GM23338 (cell line): ENCODE measurements around the gene RELN. TPM values are rescaled to one million over a fixed set of nuclear protein-coding genes. Genes with fewer than 3 reads are reported as not detected.

ENCODE experiments used
- ATAC-seq: fragments of 200-7000 bp; cut with Tn5 transposase; 3 replicates; pipeline ENCODE4 v1.9.1; 2020
- DNase-seq: peaks from one replicate; pipeline ENCODE4 v3.0.0-alpha.2; 2015; ENCODE audit warnings: low spot score
- H2AFZ ChIP-seq: fragments of 200-600 bp; sonication (generic); 2 replicates; pipeline ENCODE4 v1.8.0; 2016; ENCODE audit warnings: antibody characterized with exemption, mild to moderate bottlenecking, moderate library complexity
- H3F3A ChIP-seq: fragments of 200-600 bp; sonication (generic); replicated peaks from 2 replicates; pipeline ENCODE4 v1.8.0; 2017; ENCODE audit warnings: antibody characterized with exemption, mixed run types, low read depth
- H3K27ac ChIP-seq: fragments of 200-600 bp; sonication (generic); 2 replicates; pipeline ENCODE4 v1.6.1; 2016; ENCODE audit warnings: low read depth
- H3K27me3 ChIP-seq: fragments of 200-600 bp; sonication (generic); 2 replicates; pipeline ENCODE4 v1.8.0; 2016; ENCODE audit warnings: mild to moderate bottlenecking, mixed run types, moderate library complexity; ENCODE audit not compliant: insufficient read depth
- H3K36me3 ChIP-seq: fragments of 200-600 bp; sonication (generic); 2 replicates; pipeline ENCODE4 v1.8.0; 2016; ENCODE audit warnings: mild to moderate bottlenecking; ENCODE audit not compliant: insufficient read depth
- H3K4me1 ChIP-seq: fragments of 200-600 bp; sonication (generic); 2 replicates; pipeline ENCODE4 v1.8.0; 2016; ENCODE audit warnings: mild to moderate bottlenecking, moderate library complexity; ENCODE audit not compliant: insufficient read depth
- H3K4me2 ChIP-seq: fragments of 200-600 bp; sonication (generic); 2 replicates; pipeline ENCODE4 v1.7.1; 2017; ENCODE audit warnings: mixed run types
- H3K4me3 ChIP-seq: fragments of 200-600 bp; sonication (generic); 2 replicates; pipeline ENCODE4 v1.6.1; 2016; ENCODE audit warnings: mixed run types
- H3K79me2 ChIP-seq: fragments of 200-600 bp; sonication (generic); replicated peaks from 2 replicates; pipeline ENCODE4 v1.8.0; 2017; ENCODE audit warnings: mild to moderate bottlenecking; ENCODE audit not compliant: insufficient read depth
- H3K9me2 ChIP-seq: fragments of 200-600 bp; sonication (generic); 2 replicates; pipeline ENCODE4 v1.8.0; 2017; ENCODE audit not compliant: insufficient read depth
- H4K20me1 ChIP-seq: fragments of 200-600 bp; sonication (generic); replicated peaks from 2 replicates; pipeline ENCODE4 v1.8.0; 2017; ENCODE audit warnings: mild to moderate bottlenecking; ENCODE audit not compliant: insufficient read depth
- H3K27ac Mint-ChIP-seq: 2 replicates; pipeline ENCODE4 v1.8.0; 2020; ENCODE audit warnings: inconsistent platforms, mild to moderate bottlenecking, moderate library complexity, mixed read lengths
- H3K27me3 Mint-ChIP-seq: 3 replicates; pipeline ENCODE4 v1.8.0; 2022; ENCODE audit warnings: low read depth, mild to moderate bottlenecking, moderate library complexity, mixed read lengths, inconsistent platforms; ENCODE audit not compliant: insufficient read depth, poor library complexity
- H3K36me3 Mint-ChIP-seq: 3 replicates; pipeline ENCODE4 v1.8.0; 2021; ENCODE audit warnings: low read depth, mild to moderate bottlenecking, inconsistent platforms, moderate library complexity, mixed read lengths
- H3K4me1 Mint-ChIP-seq: 3 replicates; pipeline ENCODE4 v1.8.0; 2020; ENCODE audit warnings: mild to moderate bottlenecking, inconsistent platforms, mixed read lengths
- H3K4me3 Mint-ChIP-seq: 3 replicates; pipeline ENCODE4 v1.8.0; 2021; ENCODE audit warnings: moderate library complexity, mild to moderate bottlenecking, inconsistent platforms, mixed read lengths
- H3K9me3 Mint-ChIP-seq: 3 replicates; pipeline ENCODE4 v1.8.0; 2020; ENCODE audit warnings: moderate library complexity, mild to moderate bottlenecking, inconsistent platforms, mixed read lengths
- CREB1 ChIP-seq: fragments of 250-450 bp; sonication (Bioruptor Pico); IDR thresholded peaks from 2 replicates; pipeline ENCODE4 v1.5.0; 2020; ENCODE audit warnings: low read depth, mild to moderate bottlenecking, moderate library complexity
- ETS1 ChIP-seq: IDR thresholded peaks from 2 replicates; pipeline ENCODE4 v1.6.1; 2016; ENCODE audit warnings: antibody characterized with exemption
- EZH2 ChIP-seq: fragments of 200-600 bp; sonication (generic); IDR thresholded peaks from one replicate; pipeline ENCODE4 v1.8.0; 2017; ENCODE audit warnings: antibody characterized with exemption, mild to moderate bottlenecking, low read depth; ENCODE audit not compliant: unreplicated experiment
- EZH2phosphoT487 ChIP-seq: fragments of 200-600 bp; sonication (generic); IDR thresholded peaks from one replicate; pipeline ENCODE4 v1.8.1; 2018; ENCODE audit warnings: antibody characterized with exemption; ENCODE audit not compliant: unreplicated experiment
- JUNB ChIP-seq: IDR thresholded peaks from one replicate; pipeline ENCODE4 v1.6.1; 2016; ENCODE audit warnings: antibody characterized with exemption; ENCODE audit not compliant: unreplicated experiment
- NANOG ChIP-seq: IDR thresholded peaks from 2 replicates; pipeline ENCODE4 v1.6.1; 2016; ENCODE audit warnings: antibody characterized with exemption, borderline replicate concordance
- POLR2AphosphoS5 ChIP-seq: IDR thresholded peaks from 2 replicates; pipeline ENCODE4 v1.6.1; 2016; ENCODE audit warnings: antibody characterized with exemption, low read depth
- REST ChIP-seq: IDR thresholded peaks from one replicate; pipeline ENCODE4 v1.6.1; 2018; ENCODE audit warnings: antibody characterized with exemption; ENCODE audit not compliant: unreplicated experiment
- STAT1 ChIP-seq: IDR thresholded peaks from one replicate; pipeline ENCODE4 v1.6.1; 2016; ENCODE audit warnings: antibody characterized with exemption; ENCODE audit not compliant: unreplicated experiment
- ZNF114 ChIP-seq: fragments of 250-450 bp; sonication (Bioruptor Pico); IDR thresholded peaks from 2 replicates; pipeline ENCODE4 v1.5.0; 2020; ENCODE audit warnings: mild to moderate bottlenecking, moderate library complexity
- ZNF331 ChIP-seq: fragments of 250-450 bp; sonication (Bioruptor Pico); IDR thresholded peaks from 2 replicates; pipeline ENCODE4 v1.5.0; 2020; ENCODE audit warnings: low read depth, mild to moderate bottlenecking, moderate library complexity
- polyA plus RNA-seq: library from polyadenylated mRNA; unstranded; fragments of >200 nt; fragmentation: Nextera tagmentation; extraction: Ambion mirVana; gene quantifications from 2 replicates; pipeline ENCODE4 v1.2.1, GENCODE V29; 2016
- total RNA-seq: library from RNA; depleted of rRNA; stranded (reverse); fragments of >200 nt; shearing (Covaris generic); gene quantifications from 2 replicates; pipeline ENCODE4 v1.2.3, GENCODE V29; 2014
- TF ChIP-seq, protein P1 (sequence below): fragments of 250-450 bp; sonication (Bioruptor Pico); IDR thresholded peaks from 2 replicates; pipeline ENCODE4 v1.5.0; 2020; ENCODE audit warnings: mild to moderate bottlenecking, moderate library complexity
- TF ChIP-seq, protein P2 (sequence below), 2 experiments: fragments of 200-600 bp in 1 of 2; sonication (generic) in 1 of 2; conservative IDR thresholded peaks; 2 replicates each; pipeline versions ENCODE4 v1.5.1 to v1.6.1; 2016 to 2017; ENCODE audit warnings: antibody characterized with exemption in 2 of 2, low read depth in 2 of 2, mild to moderate bottlenecking in 2 of 2, moderate library complexity in 1 of 2

RELN gene
- total and polyA plus RNA-seq, 2 experiments from 2014 or later = 0.10 to 0.76 TPM

DNA sequence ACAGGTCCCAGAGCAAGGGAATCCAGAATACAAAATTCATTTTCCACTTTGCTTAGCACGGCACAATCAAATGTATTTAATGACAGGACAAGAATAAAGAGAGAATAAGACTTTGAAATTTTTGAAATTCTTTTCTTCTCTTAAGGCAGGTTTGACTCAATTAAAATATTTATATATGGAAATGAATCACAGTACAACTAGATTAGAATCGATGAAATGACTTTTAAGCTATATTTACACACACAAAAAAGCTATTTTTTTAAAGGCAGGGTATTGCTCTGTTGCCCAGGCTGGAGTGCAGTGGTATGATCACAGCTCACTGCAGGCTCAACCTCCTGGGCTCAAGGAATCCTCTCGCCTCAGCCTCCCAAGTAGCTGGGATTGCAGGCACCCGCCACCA lies 278.0 kb downstream of the RELN start:
- Mint-ChIP-seq H3K4me1 (no peaks in the 10 kb centered on the region), H3K36me3 (no peaks in the 10 kb centered on the region), H3K4me3 (no peak overlapping the region), H3K27me3 (no peaks in the 10 kb centered on the region), H3K9me3 (no peaks in the 10 kb centered on the region), H3K27ac (no peak overlapping the region)
- Histone ChIP-seq H4K20me1 (no peaks in the 10 kb centered on the region), H3K27me3 (no peaks in the 10 kb centered on the region), H3K36me3 (no peaks in the 10 kb centered on the region), H3K4me3 (no peak overlapping the region), H3F3A (no peaks in the 10 kb centered on the region), H3K9me2 (no peaks in the 10 kb centered on the region), H3K4me1 (no peaks in the 10 kb centered on the region), H3K4me2 (no peak overlapping the region), H2AFZ (no peak overlapping the region), H3K27ac (no peak overlapping the region), H3K79me2 (no peaks in the 10 kb centered on the region)
- DNase-seq (no peak), ATAC-seq (no peak)
- TF ChIP-seq CREB1 = no peak
- TF ChIP-seq, protein P1, sequence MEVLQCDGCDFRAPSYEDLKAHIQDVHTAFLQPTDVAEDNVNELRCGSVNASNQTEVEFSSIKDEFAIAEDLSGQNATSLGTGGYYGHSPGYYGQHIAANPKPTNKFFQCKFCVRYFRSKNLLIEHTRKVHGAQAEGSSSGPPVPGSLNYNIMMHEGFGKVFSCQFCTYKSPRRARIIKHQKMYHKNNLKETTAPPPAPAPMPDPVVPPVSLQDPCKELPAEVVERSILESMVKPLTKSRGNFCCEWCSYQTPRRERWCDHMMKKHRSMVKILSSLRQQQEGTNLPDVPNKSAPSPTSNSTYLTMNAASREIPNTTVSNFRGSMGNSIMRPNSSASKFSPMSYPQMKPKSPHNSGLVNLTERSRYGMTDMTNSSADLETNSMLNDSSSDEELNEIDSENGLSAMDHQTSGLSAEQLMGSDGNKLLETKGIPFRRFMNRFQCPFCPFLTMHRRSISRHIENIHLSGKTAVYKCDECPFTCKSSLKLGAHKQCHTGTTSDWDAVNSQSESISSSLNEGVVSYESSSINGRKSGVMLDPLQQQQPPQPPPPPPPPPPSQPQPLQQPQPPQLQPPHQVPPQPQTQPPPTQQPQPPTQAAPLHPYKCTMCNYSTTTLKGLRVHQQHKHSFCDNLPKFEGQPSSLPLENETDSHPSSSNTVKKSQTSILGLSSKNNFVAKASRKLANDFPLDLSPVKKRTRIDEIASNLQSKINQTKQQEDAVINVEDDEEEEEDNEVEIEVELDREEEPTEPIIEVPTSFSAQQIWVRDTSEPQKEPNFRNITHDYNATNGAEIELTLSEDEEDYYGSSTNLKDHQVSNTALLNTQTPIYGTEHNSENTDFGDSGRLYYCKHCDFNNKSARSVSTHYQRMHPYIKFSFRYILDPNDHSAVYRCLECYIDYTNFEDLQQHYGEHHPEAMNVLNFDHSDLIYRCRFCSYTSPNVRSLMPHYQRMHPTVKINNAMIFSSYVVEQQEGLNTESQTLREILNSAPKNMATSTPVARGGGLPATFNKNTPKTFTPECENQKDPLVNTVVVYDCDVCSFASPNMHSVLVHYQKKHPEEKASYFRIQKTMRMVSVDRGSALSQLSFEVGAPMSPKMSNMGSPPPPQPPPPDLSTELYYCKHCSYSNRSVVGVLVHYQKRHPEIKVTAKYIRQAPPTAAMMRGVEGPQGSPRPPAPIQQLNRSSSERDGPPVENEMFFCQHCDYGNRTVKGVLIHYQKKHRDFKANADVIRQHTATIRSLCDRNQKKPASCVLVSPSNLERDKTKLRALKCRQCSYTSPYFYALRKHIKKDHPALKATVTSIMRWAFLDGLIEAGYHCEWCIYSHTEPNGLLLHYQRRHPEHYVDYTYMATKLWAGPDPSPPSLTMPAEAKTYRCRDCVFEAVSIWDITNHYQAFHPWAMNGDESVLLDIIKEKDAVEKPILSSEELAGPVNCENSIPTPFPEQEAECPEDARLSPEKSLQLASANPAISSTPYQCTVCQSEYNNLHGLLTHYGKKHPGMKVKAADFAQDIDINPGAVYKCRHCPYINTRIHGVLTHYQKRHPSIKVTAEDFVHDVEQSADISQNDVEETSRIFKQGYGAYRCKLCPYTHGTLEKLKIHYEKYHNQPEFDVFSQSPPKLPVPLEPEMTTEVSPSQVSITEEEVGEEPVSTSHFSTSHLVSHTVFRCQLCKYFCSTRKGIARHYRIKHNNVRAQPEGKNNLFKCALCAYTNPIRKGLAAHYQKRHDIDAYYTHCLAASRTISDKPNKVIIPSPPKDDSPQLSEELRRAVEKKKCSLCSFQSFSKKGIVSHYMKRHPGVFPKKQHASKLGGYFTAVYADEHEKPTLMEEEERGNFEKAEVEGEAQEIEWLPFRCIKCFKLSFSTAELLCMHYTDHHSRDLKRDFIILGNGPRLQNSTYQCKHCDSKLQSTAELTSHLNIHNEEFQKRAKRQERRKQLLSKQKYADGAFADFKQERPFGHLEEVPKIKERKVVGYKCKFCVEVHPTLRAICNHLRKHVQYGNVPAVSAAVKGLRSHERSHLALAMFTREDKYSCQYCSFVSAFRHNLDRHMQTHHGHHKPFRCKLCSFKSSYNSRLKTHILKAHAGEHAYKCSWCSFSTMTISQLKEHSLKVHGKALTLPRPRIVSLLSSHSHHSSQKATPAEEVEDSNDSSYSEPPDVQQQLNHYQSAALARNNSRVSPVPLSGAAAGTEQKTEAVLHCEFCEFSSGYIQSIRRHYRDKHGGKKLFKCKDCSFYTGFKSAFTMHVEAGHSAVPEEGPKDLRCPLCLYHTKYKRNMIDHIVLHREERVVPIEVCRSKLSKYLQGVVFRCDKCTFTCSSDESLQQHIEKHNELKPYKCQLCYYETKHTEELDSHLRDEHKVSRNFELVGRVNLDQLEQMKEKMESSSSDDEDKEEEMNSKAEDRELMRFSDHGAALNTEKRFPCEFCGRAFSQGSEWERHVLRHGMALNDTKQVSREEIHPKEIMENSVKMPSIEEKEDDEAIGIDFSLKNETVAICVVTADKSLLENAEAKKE = no peak
- no peak for TF ChIP-seq STAT1
- TF ChIP-seq ZNF114 (CRISPR knock-in tag) = no peak
- no peak for TF ChIP-seq ETS1
- no peak for TF ChIP-seq EZH2
- TF ChIP-seq POLR2AphosphoS5 = no peak
- TF ChIP-seq REST = no peak
- TF ChIP-seq JUNB = no peak
- no peak for TF ChIP-seq NANOG
- TF ChIP-seq EZH2phosphoT487 = no peak
- TF ChIP-seq, protein P2, sequence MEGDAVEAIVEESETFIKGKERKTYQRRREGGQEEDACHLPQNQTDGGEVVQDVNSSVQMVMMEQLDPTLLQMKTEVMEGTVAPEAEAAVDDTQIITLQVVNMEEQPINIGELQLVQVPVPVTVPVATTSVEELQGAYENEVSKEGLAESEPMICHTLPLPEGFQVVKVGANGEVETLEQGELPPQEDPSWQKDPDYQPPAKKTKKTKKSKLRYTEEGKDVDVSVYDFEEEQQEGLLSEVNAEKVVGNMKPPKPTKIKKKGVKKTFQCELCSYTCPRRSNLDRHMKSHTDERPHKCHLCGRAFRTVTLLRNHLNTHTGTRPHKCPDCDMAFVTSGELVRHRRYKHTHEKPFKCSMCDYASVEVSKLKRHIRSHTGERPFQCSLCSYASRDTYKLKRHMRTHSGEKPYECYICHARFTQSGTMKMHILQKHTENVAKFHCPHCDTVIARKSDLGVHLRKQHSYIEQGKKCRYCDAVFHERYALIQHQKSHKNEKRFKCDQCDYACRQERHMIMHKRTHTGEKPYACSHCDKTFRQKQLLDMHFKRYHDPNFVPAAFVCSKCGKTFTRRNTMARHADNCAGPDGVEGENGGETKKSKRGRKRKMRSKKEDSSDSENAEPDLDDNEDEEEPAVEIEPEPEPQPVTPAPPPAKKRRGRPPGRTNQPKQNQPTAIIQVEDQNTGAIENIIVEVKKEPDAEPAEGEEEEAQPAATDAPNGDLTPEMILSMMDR (conservative IDR thresholded peaks at IDR 0.05; ENCODE audit: low read depth in 2 of 2) = no peak
- no peak for TF ChIP-seq ZNF331 (CRISPR knock-in tag)
